GM23338 (cell line): Measurements from ENCODE around the gene AGBL4. TPM values are rescaled to one million over a fixed set of nuclear protein-coding genes. Genes with fewer than 3 reads are reported as not detected.

Source experiments
- ATAC-seq: fragments of 200-7000 bp; cut with Tn5 transposase; 3 replicates; pipeline ENCODE4 v1.9.1; 2020
- DNase-seq: peaks from one replicate; pipeline ENCODE4 v3.0.0-alpha.2; 2015; ENCODE audit warnings: low spot score
- H2AFZ ChIP-seq: fragments of 200-600 bp; sonication (generic); 2 replicates; pipeline ENCODE4 v1.8.0; 2016; ENCODE audit warnings: antibody characterized with exemption, mild to moderate bottlenecking, moderate library complexity
- H3F3A ChIP-seq: fragments of 200-600 bp; sonication (generic); replicated peaks from 2 replicates; pipeline ENCODE4 v1.8.0; 2017; ENCODE audit warnings: antibody characterized with exemption, mixed run types, low read depth
- H3K27ac ChIP-seq: fragments of 200-600 bp; sonication (generic); 2 replicates; pipeline ENCODE4 v1.6.1; 2016; ENCODE audit warnings: low read depth
- H3K27me3 ChIP-seq: fragments of 200-600 bp; sonication (generic); 2 replicates; pipeline ENCODE4 v1.8.0; 2016; ENCODE audit warnings: mild to moderate bottlenecking, mixed run types, moderate library complexity; ENCODE audit not compliant: insufficient read depth
- H3K36me3 ChIP-seq: fragments of 200-600 bp; sonication (generic); 2 replicates; pipeline ENCODE4 v1.8.0; 2016; ENCODE audit warnings: mild to moderate bottlenecking; ENCODE audit not compliant: insufficient read depth
- H3K4me1 ChIP-seq: fragments of 200-600 bp; sonication (generic); 2 replicates; pipeline ENCODE4 v1.8.0; 2016; ENCODE audit warnings: mild to moderate bottlenecking, moderate library complexity; ENCODE audit not compliant: insufficient read depth
- H3K4me2 ChIP-seq: fragments of 200-600 bp; sonication (generic); 2 replicates; pipeline ENCODE4 v1.7.1; 2017; ENCODE audit warnings: mixed run types
- H3K4me3 ChIP-seq: fragments of 200-600 bp; sonication (generic); 2 replicates; pipeline ENCODE4 v1.6.1; 2016; ENCODE audit warnings: mixed run types
- H3K79me2 ChIP-seq: fragments of 200-600 bp; sonication (generic); replicated peaks from 2 replicates; pipeline ENCODE4 v1.8.0; 2017; ENCODE audit warnings: mild to moderate bottlenecking; ENCODE audit not compliant: insufficient read depth
- H3K9me2 ChIP-seq: fragments of 200-600 bp; sonication (generic); 2 replicates; pipeline ENCODE4 v1.8.0; 2017; ENCODE audit not compliant: insufficient read depth
- H4K20me1 ChIP-seq: fragments of 200-600 bp; sonication (generic); replicated peaks from 2 replicates; pipeline ENCODE4 v1.8.0; 2017; ENCODE audit warnings: mild to moderate bottlenecking; ENCODE audit not compliant: insufficient read depth
- H3K27ac Mint-ChIP-seq: 2 replicates; pipeline ENCODE4 v1.8.0; 2020; ENCODE audit warnings: inconsistent platforms, mild to moderate bottlenecking, moderate library complexity, mixed read lengths
- H3K27me3 Mint-ChIP-seq: 3 replicates; pipeline ENCODE4 v1.8.0; 2022; ENCODE audit warnings: low read depth, mild to moderate bottlenecking, moderate library complexity, mixed read lengths, inconsistent platforms; ENCODE audit not compliant: insufficient read depth, poor library complexity
- H3K36me3 Mint-ChIP-seq: 3 replicates; pipeline ENCODE4 v1.8.0; 2021; ENCODE audit warnings: low read depth, mild to moderate bottlenecking, inconsistent platforms, moderate library complexity, mixed read lengths
- H3K4me1 Mint-ChIP-seq: 3 replicates; pipeline ENCODE4 v1.8.0; 2020; ENCODE audit warnings: mild to moderate bottlenecking, inconsistent platforms, mixed read lengths
- H3K4me3 Mint-ChIP-seq: 3 replicates; pipeline ENCODE4 v1.8.0; 2021; ENCODE audit warnings: moderate library complexity, mild to moderate bottlenecking, inconsistent platforms, mixed read lengths
- H3K9me3 Mint-ChIP-seq: 3 replicates; pipeline ENCODE4 v1.8.0; 2020; ENCODE audit warnings: moderate library complexity, mild to moderate bottlenecking, inconsistent platforms, mixed read lengths
- CREB1 ChIP-seq: fragments of 250-450 bp; sonication (Bioruptor Pico); IDR thresholded peaks from 2 replicates; pipeline ENCODE4 v1.5.0; 2020; ENCODE audit warnings: low read depth, mild to moderate bottlenecking, moderate library complexity
- ETS1 ChIP-seq: IDR thresholded peaks from 2 replicates; pipeline ENCODE4 v1.6.1; 2016; ENCODE audit warnings: antibody characterized with exemption
- EZH2 ChIP-seq: fragments of 200-600 bp; sonication (generic); IDR thresholded peaks from one replicate; pipeline ENCODE4 v1.8.0; 2017; ENCODE audit warnings: antibody characterized with exemption, mild to moderate bottlenecking, low read depth; ENCODE audit not compliant: unreplicated experiment
- JUNB ChIP-seq: IDR thresholded peaks from one replicate; pipeline ENCODE4 v1.6.1; 2016; ENCODE audit warnings: antibody characterized with exemption; ENCODE audit not compliant: unreplicated experiment
- NANOG ChIP-seq: IDR thresholded peaks from 2 replicates; pipeline ENCODE4 v1.6.1; 2016; ENCODE audit warnings: antibody characterized with exemption, borderline replicate concordance
- POLR2AphosphoS5 ChIP-seq: IDR thresholded peaks from 2 replicates; pipeline ENCODE4 v1.6.1; 2016; ENCODE audit warnings: antibody characterized with exemption, low read depth
- STAT1 ChIP-seq: IDR thresholded peaks from one replicate; pipeline ENCODE4 v1.6.1; 2016; ENCODE audit warnings: antibody characterized with exemption; ENCODE audit not compliant: unreplicated experiment
- ZNF331 ChIP-seq: fragments of 250-450 bp; sonication (Bioruptor Pico); IDR thresholded peaks from 2 replicates; pipeline ENCODE4 v1.5.0; 2020; ENCODE audit warnings: low read depth, mild to moderate bottlenecking, moderate library complexity
- polyA plus RNA-seq: library from polyadenylated mRNA; unstranded; fragments of >200 nt; fragmentation: Nextera tagmentation; extraction: Ambion mirVana; gene quantifications from 2 replicates; pipeline ENCODE4 v1.2.1, GENCODE V29; 2016
- total RNA-seq: library from RNA; depleted of rRNA; stranded (reverse); fragments of >200 nt; shearing (Covaris generic); gene quantifications from 2 replicates; pipeline ENCODE4 v1.2.3, GENCODE V29; 2014
- TF ChIP-seq, protein P1 (sequence below): IDR thresholded peaks from one replicate; pipeline ENCODE4 v1.6.1; 2018; ENCODE audit warnings: antibody characterized with exemption; ENCODE audit not compliant: unreplicated experiment
- TF ChIP-seq, protein P2 (sequence below), 2 experiments: fragments of 200-600 bp in 1 of 2; sonication (generic) in 1 of 2; conservative IDR thresholded peaks; 2 replicates each; pipeline versions ENCODE4 v1.5.1 to v1.6.1; 2016 to 2017; ENCODE audit warnings: antibody characterized with exemption in 2 of 2, low read depth in 2 of 2, mild to moderate bottlenecking in 2 of 2, moderate library complexity in 1 of 2

AGBL4 gene
- total and polyA plus RNA-seq, 2 experiments from 2014 or later, result 0.91 to 1.5 TPM

- TF ChIP-seq, protein P1, sequence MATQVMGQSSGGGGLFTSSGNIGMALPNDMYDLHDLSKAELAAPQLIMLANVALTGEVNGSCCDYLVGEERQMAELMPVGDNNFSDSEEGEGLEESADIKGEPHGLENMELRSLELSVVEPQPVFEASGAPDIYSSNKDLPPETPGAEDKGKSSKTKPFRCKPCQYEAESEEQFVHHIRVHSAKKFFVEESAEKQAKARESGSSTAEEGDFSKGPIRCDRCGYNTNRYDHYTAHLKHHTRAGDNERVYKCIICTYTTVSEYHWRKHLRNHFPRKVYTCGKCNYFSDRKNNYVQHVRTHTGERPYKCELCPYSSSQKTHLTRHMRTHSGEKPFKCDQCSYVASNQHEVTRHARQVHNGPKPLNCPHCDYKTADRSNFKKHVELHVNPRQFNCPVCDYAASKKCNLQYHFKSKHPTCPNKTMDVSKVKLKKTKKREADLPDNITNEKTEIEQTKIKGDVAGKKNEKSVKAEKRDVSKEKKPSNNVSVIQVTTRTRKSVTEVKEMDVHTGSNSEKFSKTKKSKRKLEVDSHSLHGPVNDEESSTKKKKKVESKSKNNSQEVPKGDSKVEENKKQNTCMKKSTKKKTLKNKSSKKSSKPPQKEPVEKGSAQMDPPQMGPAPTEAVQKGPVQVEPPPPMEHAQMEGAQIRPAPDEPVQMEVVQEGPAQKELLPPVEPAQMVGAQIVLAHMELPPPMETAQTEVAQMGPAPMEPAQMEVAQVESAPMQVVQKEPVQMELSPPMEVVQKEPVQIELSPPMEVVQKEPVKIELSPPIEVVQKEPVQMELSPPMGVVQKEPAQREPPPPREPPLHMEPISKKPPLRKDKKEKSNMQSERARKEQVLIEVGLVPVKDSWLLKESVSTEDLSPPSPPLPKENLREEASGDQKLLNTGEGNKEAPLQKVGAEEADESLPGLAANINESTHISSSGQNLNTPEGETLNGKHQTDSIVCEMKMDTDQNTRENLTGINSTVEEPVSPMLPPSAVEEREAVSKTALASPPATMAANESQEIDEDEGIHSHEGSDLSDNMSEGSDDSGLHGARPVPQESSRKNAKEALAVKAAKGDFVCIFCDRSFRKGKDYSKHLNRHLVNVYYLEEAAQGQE, result no peak
- TF ChIP-seq ZNF331 (CRISPR knock-in tag) (no peak), NANOG (no peak), STAT1 (no peak), EZH2 (no peak), JUNB (no peak), CREB1 (CRISPR knock-in tag) (no peak)
- TF ChIP-seq, protein P2, sequence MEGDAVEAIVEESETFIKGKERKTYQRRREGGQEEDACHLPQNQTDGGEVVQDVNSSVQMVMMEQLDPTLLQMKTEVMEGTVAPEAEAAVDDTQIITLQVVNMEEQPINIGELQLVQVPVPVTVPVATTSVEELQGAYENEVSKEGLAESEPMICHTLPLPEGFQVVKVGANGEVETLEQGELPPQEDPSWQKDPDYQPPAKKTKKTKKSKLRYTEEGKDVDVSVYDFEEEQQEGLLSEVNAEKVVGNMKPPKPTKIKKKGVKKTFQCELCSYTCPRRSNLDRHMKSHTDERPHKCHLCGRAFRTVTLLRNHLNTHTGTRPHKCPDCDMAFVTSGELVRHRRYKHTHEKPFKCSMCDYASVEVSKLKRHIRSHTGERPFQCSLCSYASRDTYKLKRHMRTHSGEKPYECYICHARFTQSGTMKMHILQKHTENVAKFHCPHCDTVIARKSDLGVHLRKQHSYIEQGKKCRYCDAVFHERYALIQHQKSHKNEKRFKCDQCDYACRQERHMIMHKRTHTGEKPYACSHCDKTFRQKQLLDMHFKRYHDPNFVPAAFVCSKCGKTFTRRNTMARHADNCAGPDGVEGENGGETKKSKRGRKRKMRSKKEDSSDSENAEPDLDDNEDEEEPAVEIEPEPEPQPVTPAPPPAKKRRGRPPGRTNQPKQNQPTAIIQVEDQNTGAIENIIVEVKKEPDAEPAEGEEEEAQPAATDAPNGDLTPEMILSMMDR (conservative IDR thresholded peaks at IDR 0.05; ENCODE audit: low read depth in 2 of 2), result no peak
Observed at GRCh38 chr1:48761986-48762385, 1261.8 kb downstream of the AGBL4 start (continued).

GRCh38 chr1:48761411-48761810 lies 1262.3 kb downstream of the AGBL4 start:
- Mint-ChIP-seq H3K27ac (no peak overlapping the region), H3K4me3 (no peak overlapping the region), H3K36me3 (peaks cover 27% of the 10 kb centered on the region; the same call in 2 of the 3 replicates), H3K4me1 (peaks cover 17% of the 10 kb centered on the region), H3K9me3 (no peaks in the 10 kb centered on the region), H3K27me3 (peaks cover 2% of the 10 kb centered on the region)
- Histone ChIP-seq H3K4me1 (peaks cover 13% of the 10 kb centered on the region; the same call in 1 of the 2 replicates), H4K20me1 (no peaks in the 10 kb centered on the region), H3K79me2 (no peaks in the 10 kb centered on the region), H3K27me3 (no peaks in the 10 kb centered on the region), H3K9me2 (no peaks in the 10 kb centered on the region), H3K27ac (no peak overlapping the region), H3K4me2 (no peak overlapping the region), H2AFZ (no peak overlapping the region), H3K4me3 (no peak overlapping the region), H3K36me3 (peaks cover 8% of the 10 kb centered on the region), H3F3A (no peaks in the 10 kb centered on the region)
- no peak for DNase-seq
- ATAC-seq, result no peak
- no peak for TF ChIP-seq STAT1
- TF ChIP-seq ETS1, result no peak
- no peak for TF ChIP-seq CREB1 (CRISPR knock-in tag)
- TF ChIP-seq POLR2AphosphoS5, result no peak
